DMS153 treated with DMSO at 0.1 percent for 48 hours (cell line): ENCODE results near the gene ADCY10.

Experiments
- DNase-seq: peaks from one replicate; lab custom pipeline; 2025; ENCODE audit not compliant: unreplicated experiment; lab: John Stamatoyannopoulos, UW

Gene ADCY10

GRCh38 chr1:167784876-167785550 lies 128.9 kb downstream of the ADCY10 start:
- no peak for DNase-seq

- no peak for DNase-seq
These were observed 131.0 kb downstream of the ADCY10 start for GRCh38 chr1:167782946-167783345.

- no peak for DNase-seq
These were observed 132.4 kb downstream of the ADCY10 start for GRCh38 chr1:167781558-167781957.

DNA sequence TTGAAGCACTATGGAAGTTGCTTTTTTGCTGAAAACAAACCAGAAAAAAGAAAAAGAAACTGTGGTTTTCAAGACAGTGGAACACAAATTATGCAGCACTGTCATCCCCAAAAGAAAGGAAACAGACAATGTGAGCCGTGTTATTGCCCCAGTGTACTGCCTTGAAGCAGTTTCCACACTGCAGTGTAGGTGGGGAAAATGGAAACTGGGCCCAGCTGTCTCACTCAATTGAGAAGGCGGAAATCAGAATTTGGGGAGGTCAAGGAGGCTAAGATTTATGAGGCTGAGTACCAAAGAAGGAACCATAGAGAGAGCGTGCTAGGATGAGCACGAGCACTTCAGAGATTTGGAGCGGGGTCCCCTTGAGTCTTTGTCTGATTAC lies 136.7 kb downstream of the ADCY10 start:
- no peak for DNase-seq

GRCh38 chr1:167776616-167777268 lies 137.2 kb downstream of the ADCY10 start:
- DNase-seq, result no peak

DNA sequence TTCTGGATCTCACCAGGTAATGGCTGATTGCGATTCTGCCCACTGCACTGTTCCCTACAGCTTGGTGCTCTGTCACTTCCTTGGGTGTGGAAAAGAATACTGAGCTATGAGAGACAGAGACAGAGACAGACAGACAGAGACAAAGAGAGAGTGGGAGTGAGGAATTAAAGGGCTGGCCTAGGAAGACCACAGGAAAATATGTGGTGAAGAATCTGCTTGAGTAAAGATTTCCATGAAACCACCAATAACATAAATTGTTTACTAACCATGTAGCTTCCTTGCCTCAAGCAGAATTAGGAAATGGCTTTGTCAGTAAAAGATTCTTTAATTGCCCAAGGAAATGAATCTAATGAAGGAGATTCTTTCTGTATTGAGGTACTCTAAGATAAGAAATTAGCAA lies 137.8 kb downstream of the ADCY10 start:
- DNase-seq, result no peak

DNA sequence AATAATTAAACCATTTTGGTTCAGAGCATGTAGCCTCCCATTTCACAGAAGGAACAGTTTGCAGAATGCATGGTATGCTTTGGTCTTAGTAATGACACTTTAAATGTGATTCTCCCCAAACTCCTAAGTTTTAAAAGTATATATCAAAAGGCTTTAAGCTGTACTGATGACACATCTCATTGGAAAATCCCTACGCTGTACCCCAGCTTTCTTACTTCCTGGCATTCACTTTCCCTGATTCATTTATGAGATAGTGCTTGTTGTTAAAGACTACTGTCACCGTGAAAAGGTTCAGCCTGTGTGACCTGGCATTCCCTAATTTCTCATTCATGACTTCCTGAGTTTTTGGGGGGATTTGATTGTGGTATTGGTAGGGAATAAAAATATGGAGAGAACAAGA lies 138.8 kb downstream of the ADCY10 start:
- no peak for DNase-seq

DNA sequence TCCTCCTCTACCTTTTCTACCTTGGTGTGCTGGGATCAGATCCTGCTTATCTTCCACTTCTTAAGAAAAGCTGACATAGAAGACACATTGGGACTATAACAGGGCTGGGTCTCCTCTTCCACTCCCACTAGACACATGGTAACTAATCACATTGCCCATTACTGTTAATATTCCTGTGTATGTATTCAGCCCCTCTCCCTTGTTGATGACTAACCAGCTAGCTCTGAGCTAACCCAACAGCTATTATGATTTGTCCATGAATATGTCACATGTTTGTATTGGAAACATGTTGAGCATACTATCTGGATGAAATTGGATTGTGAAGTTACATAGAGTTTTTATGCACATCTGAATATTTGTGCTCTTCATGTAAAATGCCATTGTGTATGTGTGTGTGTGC lies 139.2 kb downstream of the ADCY10 start:
- DNase-seq, result no peak

DNA sequence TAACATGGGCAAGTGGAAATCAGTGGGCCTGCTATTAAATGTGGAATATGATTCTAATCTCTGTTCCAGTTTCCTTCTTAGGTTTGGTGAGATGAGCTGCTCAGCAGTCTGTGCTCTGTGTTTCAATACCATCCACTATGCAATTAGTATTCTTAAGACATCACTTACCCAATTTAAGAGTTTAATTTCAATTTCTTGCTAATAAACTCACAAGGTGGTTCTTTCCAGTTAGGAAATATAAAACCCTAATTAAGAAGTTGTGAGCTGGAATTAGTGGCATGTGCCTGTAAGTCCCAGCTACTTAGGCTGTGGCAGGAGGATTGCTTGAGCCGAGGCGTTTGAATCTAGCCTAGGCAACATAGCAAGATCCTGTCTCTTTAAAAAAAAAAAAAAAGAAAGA lies 140.4 kb downstream of the ADCY10 start:
- DNase-seq, result no peak

DNA sequence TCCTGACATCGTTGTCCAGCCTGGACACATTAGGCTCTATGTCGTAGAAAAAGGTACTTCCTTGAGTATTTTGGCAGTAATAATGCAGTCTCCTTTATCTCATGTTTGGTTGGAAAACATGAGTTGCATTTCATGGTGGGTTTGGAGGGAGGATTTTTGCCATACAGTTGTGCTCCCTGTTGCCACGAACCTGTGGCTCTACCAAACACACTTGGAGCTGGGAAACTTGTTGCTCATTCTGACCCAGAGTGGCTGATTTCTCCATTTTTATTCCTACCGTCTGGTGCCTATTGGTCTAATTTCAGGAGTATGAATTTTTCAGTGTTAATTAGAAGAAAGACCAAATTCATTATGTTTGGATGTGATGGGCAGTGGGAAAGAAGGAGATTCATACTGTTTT lies 141.5 kb downstream of the ADCY10 start:
- DNase-seq, result no peak

DNA sequence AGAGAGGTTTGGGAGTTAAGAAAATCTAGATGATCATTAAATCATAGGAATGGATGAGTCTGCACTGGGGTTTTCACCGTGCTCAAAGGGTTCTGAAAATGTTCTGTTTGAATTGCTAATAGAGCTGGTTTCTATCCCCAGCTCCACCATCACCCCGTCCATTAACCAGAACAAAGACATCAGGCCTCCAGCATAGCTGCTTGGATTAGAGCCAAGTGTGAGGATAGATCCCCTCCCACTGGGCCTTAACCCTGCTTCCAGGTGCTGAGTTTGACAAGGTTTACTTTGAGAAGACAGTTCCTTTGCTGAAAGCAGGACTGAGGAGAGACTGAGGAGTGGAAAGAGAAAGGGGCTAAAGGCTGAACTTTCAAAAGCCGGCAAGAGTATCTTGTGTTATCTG lies 143.8 kb downstream of the ADCY10 start:
- no peak for DNase-seq

- DNase-seq, result no peak
These were observed 146.2 kb downstream of the ADCY10 start for GRCh38 chr1:167767761-167768160.

DNA sequence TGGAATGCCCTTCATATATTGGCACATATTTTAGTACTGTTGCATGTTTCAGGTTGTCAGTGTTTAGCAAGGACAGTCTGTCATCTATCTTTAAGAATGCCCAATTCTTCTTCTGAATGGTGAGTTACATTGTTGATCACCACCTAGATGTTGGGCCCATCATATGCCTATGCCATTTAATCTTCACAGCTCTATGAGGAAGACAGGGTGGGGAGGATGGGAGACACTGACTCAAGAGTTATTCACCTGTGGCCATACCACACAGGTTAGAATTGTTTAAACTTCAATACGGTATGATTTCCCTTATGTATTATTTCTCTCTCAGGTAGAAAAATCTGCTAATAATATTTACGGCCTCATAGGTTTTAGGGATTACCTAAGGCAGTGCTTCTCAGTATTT lies 147.4 kb downstream of the ADCY10 start:
- DNase-seq, result no peak

- DNase-seq, result no peak
These were observed 148.4 kb downstream of the ADCY10 start for GRCh38 chr1:167765496-167765895.

- DNase-seq, result no peak
These were observed 149.2 kb downstream of the ADCY10 start for GRCh38 chr1:167764458-167765330.

DNA sequence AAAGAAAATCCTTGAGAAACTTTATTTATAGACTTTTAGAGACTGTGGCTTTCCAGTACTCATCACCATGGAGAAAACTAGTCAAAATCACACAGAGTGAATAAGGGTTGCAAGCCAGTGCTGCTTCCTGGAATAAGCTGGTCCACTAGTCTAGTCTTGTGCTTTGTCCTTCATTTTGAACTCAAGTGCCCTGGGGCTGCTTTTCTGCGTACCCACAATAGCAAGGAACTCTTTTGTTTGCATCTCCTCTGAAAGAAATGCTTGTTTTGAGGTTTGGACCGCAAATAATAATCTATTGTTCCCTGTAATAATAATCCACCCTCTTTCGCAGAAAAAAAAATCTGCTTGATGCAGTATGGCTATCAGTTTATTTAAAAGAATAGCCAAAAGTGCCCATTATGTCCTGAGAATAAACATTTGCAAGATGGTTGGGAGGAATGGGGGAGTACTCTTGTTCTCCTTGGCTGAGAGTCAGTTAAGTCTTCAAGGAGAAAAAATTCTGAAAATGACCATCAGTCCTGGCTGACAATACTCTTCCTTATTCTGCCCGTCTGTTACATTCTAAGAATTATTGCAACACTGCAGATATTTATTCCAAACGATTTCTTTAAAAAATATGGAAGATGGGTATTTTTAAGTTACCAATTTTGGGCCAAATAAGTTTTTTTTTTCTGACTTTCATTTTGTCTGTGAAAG lies 150.3 kb downstream of the ADCY10 start:
- DNase-seq, result no peak

DNA sequence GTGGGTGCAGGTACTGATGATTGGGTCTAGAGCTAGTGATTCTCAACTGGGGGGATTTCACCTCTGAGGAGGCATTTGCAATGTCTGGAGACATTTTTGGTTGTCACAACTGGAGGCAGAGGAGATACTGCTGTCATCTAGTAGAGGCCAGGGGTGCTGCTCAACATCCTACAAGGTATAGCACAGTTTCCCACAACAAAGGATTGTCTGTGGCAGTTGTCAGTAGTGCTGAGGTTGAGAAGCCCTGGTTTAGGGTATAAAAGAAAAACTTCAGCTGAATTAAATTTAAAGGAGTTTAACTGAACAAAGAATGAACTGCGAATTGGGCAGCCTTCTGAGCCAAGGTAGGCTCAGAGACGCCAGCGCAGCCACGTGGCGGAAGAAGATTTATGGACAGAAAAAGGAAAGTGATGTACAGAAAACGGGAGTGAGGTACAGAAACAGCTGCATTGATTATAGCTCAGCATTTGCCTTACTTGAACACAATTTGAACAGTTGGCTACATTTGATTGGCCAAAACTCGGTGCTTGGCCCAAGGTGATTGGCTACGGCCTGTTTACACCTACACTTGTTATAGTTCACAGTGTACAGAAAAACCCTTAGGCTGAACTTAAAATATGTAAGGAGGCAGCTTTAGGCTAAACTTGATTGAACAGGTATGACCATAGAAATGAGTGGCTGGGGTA lies 151.7 kb downstream of the ADCY10 start:
- DNase-seq, result no peak

GRCh38 chr1:167761400-167761799 lies 152.5 kb downstream of the ADCY10 start:
- DNase-seq, result no peak
